H1 (cell line): ENCODE results near the gene MRAP2. TPM values are rescaled to one million over a fixed set of nuclear protein-coding genes. Genes with fewer than 3 reads are reported as not detected.

Source experiments
- ATF2 ChIP-seq: IDR thresholded peaks from 2 replicates; pipeline ENCODE4 v1.6.1; 2012; ENCODE audit warnings: low read length, inconsistent platforms
- CHD7 ChIP-seq: fragments of 300-600 bp; sonication (generic); IDR thresholded peaks from 2 replicates; pipeline ENCODE4 v1.7.1; 2012; ENCODE audit warnings: low read length, moderate library complexity, mild to moderate bottlenecking, inconsistent platforms; ENCODE audit not compliant: insufficient replicate concordance
- CTBP2 ChIP-seq: IDR thresholded peaks from 2 replicates; pipeline ENCODE4 v1.7.0; 2011; ENCODE audit warnings: borderline replicate concordance, mild to moderate bottlenecking, moderate library complexity, mixed read lengths, low read length; ENCODE audit not compliant: insufficient read depth, insufficient read length
- EGR1 ChIP-seq: IDR thresholded peaks from 2 replicates; pipeline ENCODE4 v1.6.1; 2011; ENCODE audit warnings: low read depth, low read length, borderline replicate concordance
- GTF2F1 ChIP-seq: IDR thresholded peaks from 2 replicates; pipeline ENCODE4 v1.6.1; 2012; ENCODE audit warnings: low read depth, low read length, improper control_type of control experiment, borderline replicate concordance
- HDAC6 ChIP-seq: IDR thresholded peaks from one replicate; pipeline ENCODE4 v1.7.1; 2012; ENCODE audit warnings: low read depth, mild to moderate bottlenecking, inconsistent platforms, low read length, moderate library complexity
- KDM5A ChIP-seq: fragments of 200-600 bp; IDR thresholded peaks from 2 replicates; pipeline ENCODE4 v1.7.1; 2012; ENCODE audit warnings: mild to moderate bottlenecking, low read length, inconsistent platforms, mixed read lengths
- PHF8 ChIP-seq: fragments of 200-600 bp; sonication (generic); conservative IDR thresholded peaks from 2 replicates; pipeline ENCODE4 v1.7.1; 2012; ENCODE audit warnings: low read depth, mild to moderate bottlenecking, inconsistent platforms, low read length, moderate library complexity
- SUZ12 ChIP-seq: fragments of 200-600 bp; sonication (generic); IDR thresholded peaks from 2 replicates; pipeline ENCODE4 v1.6.1; 2012; ENCODE audit warnings: mild to moderate bottlenecking, inconsistent platforms, low read length, moderate library complexity, mixed read lengths
- TCF12 ChIP-seq: IDR thresholded peaks from 2 replicates; pipeline ENCODE4 v1.6.1; 2011; ENCODE audit warnings: low read depth, mild to moderate bottlenecking, low read length
- YY1 ChIP-seq: IDR thresholded peaks from 2 replicates; pipeline ENCODE4 v1.6.1; 2011; ENCODE audit warnings: low read depth, mild to moderate bottlenecking, low read length
- polyA plus RNA-seq, 7 experiments: library from polyadenylated mRNA; depleted of rRNA in 3 of 7; stranded (reverse) in 5 of 7; unstranded in 2 of 7; fragments of >200 nt in 5 of 7; fragments of 200-250 nt in 2 of 7; gene quantifications; 1 replicate in 5 of 7; 2 replicates in 1 of 7; 4 replicates in 1 of 7; pipeline versions ENCODE4 v1.2.1 to v1.2.3, GENCODE V29; 2011 to 2013; ENCODE audit warnings: missing spikeins in 2 of 7, mixed read lengths in 2 of 7
- total RNA-seq: library from RNA; stranded (reverse); fragmentation: NEBNext Ultra II Directional; extraction: Animal tissue kit (Norgen Biotek cat#: 25700); gene quantifications from 2 replicates; pipeline ENCODE4 v1.2.1, GENCODE V29; 2021

MRAP2 gene
- total and polyA plus RNA-seq, 2 of the 8 experiments (the other 6 are each of a cell fraction or from before 2014, with no cell fraction given): 5.0 to 11.0 TPM

- TF ChIP-seq CHD7: no peak
- no peak for TF ChIP-seq TCF12
- no peak for TF ChIP-seq KDM5A
- no peak for TF ChIP-seq HDAC6
- TF ChIP-seq YY1: no peak
- no peak for TF ChIP-seq SUZ12
- TF ChIP-seq ATF2: no peak
- TF ChIP-seq GTF2F1: no peak
- TF ChIP-seq CTBP2: no peak
- TF ChIP-seq EGR1: no peak
- no peak for TF ChIP-seq PHF8
Measured at GRCh38 chr6:84019842-84020211, 13.7 kb upstream of the MRAP2 start (continued).
